ENCODE results near the gene UBE2H.

The UBE2H gene

GRCh38 chr7:129887865-129888264 lies 64.9 kb downstream of the UBE2H start:
- Histone ChIP-seq H2AK5ac (ENCODE audit: low read depth, low read length) (no peak overlapping the region), H3K27ac (replicated peaks; ENCODE audit: low read length) (no peak overlapping the region)

GRCh38 chr7:129886818-129887186 lies 66.0 kb downstream of the UBE2H start:
- H4K91ac ChIP-seq (ENCODE audit: low read depth, low read length, poor library complexity): no peak overlapping the region
- no peak overlapping the region for H4K8ac ChIP-seq (ENCODE audit: low read depth, low read length)
- no peak overlapping the region for H2BK12ac ChIP-seq (ENCODE audit: low read length)
- no peak overlapping the region for H2BK15ac ChIP-seq (ENCODE audit: low read length)
- no peaks in the 10 kb centered on the region for H3K79me1 ChIP-seq (ENCODE audit: low read depth, low read length)
- no peak overlapping the region for H3K18ac ChIP-seq (ENCODE audit: low read length)
- H3K4me3 ChIP-seq (ENCODE audit: low read length in 2 of 2): no peak overlapping the region
- no peak overlapping the region for H3K4ac ChIP-seq (ENCODE audit: low read length)
- no peak for DNase-seq (ENCODE audit: low spot score)
- no peak overlapping the region for H3K14ac ChIP-seq (ENCODE audit: low read length)
- H3K27me3 ChIP-seq (ENCODE audit: control insufficient read depth in 3 of 3, insufficient read depth in 3 of 3, low read depth in 1 of 3, low read length in 3 of 3): no peaks in the 10 kb centered on the region
- H2BK5ac ChIP-seq (ENCODE audit: low read length): no peak overlapping the region
- H3K9me3 ChIP-seq (replicated peaks in 1 of 2; ENCODE audit: control insufficient read depth in 2 of 2, insufficient read depth in 1 of 2, low read depth in 1 of 2, low read length in 2 of 2): no peaks in the 10 kb centered on the region
- H3K23ac ChIP-seq (ENCODE audit: low read depth, low read length, poor library complexity): no peak overlapping the region
- WGBS, 2 donors (ENCODE audit: extremely low coverage in 2 of 2, insufficient read length in 2 of 2, insufficient replicate concordance in 1 of 2): no CpG with 5 or more reads among the region's 3 CpGs
- no peak overlapping the region for H3K9ac ChIP-seq (ENCODE audit: low read depth, low read length, poor library complexity)
- H3K4me1 ChIP-seq (ENCODE audit: control insufficient read depth in 2 of 2, insufficient read depth in 1 of 2, low read depth in 1 of 2, low read length in 2 of 2): no peaks in the 10 kb centered on the region
- no peak overlapping the region for H3K27ac ChIP-seq (replicated peaks; ENCODE audit: low read length)
- no peak overlapping the region for H2AK5ac ChIP-seq (ENCODE audit: low read depth, low read length)
- no peak overlapping the region for H3K4me2 ChIP-seq (ENCODE audit: insufficient read depth, low read length, poor library complexity, severe bottlenecking)
- H2AFZ ChIP-seq (ENCODE audit: low read length): no peak overlapping the region
- peaks cover 2 to 16% of the 10 kb centered on the region in 2 donors for H3K36me3 ChIP-seq (replicated peaks in 1 of 2; ENCODE audit: control insufficient read depth in 2 of 2, insufficient read depth in 2 of 2, low read length in 2 of 2)
- H2BK120ac ChIP-seq (ENCODE audit: low read depth, low read length): no peak overlapping the region

More at GRCh38 chr7:129887865-129888264, 64.9 kb downstream of the UBE2H start:
- H3K36me3 ChIP-seq (replicated peaks in 1 of 2; ENCODE audit: control insufficient read depth in 2 of 2, insufficient read depth in 2 of 2, low read length in 2 of 2): peaks cover 2 to 16% of the 10 kb centered on the region in 2 donors
- no peak overlapping the region for H3K4ac ChIP-seq (ENCODE audit: low read length)
- no peaks in the 10 kb centered on the region for H3K79me1 ChIP-seq (ENCODE audit: low read depth, low read length)
- no peak overlapping the region for H2AFZ ChIP-seq (ENCODE audit: low read length)
- H3K4me3 ChIP-seq (ENCODE audit: low read length in 2 of 2): no peak overlapping the region
- no peak overlapping the region for H4K8ac ChIP-seq (ENCODE audit: low read depth, low read length)
- no peaks in the 10 kb centered on the region for H3K9me3 ChIP-seq (replicated peaks in 1 of 2; ENCODE audit: control insufficient read depth in 2 of 2, insufficient read depth in 1 of 2, low read depth in 1 of 2, low read length in 2 of 2)
- no peaks in the 10 kb centered on the region for H3K27me3 ChIP-seq (ENCODE audit: control insufficient read depth in 3 of 3, insufficient read depth in 3 of 3, low read depth in 1 of 3, low read length in 3 of 3)
- no peak overlapping the region for H2BK5ac ChIP-seq (ENCODE audit: low read length)
- no peaks in the 10 kb centered on the region for H3K4me1 ChIP-seq (ENCODE audit: control insufficient read depth in 2 of 2, insufficient read depth in 1 of 2, low read depth in 1 of 2, low read length in 2 of 2)
- no peak overlapping the region for H3K9ac ChIP-seq (ENCODE audit: low read depth, low read length, poor library complexity)
- H4K91ac ChIP-seq (ENCODE audit: low read depth, low read length, poor library complexity): no peak overlapping the region
- H3K4me2 ChIP-seq (ENCODE audit: insufficient read depth, low read length, poor library complexity, severe bottlenecking): no peak overlapping the region
- no peak overlapping the region for H3K18ac ChIP-seq (ENCODE audit: low read length)
- H2BK15ac ChIP-seq (ENCODE audit: low read length): no peak overlapping the region
- no CpG with 5 or more reads among the region's 1 CpG for WGBS, 2 donors (ENCODE audit: extremely low coverage in 2 of 2, insufficient read length in 2 of 2, insufficient replicate concordance in 1 of 2)
- H2BK12ac ChIP-seq (ENCODE audit: low read length): no peak overlapping the region
- DNase-seq (ENCODE audit: low spot score): no peak
- H2BK120ac ChIP-seq (ENCODE audit: low read depth, low read length): no peak overlapping the region
- no peak overlapping the region for H3K14ac ChIP-seq (ENCODE audit: low read length)
- no peak overlapping the region for H3K23ac ChIP-seq (ENCODE audit: low read depth, low read length, poor library complexity)

GRCh38 chr7:129886167-129886817 lies 66.5 kb downstream of the UBE2H start:
- Histone ChIP-seq H3K4me1 (ENCODE audit: control insufficient read depth in 2 of 2, insufficient read depth in 1 of 2, low read depth in 1 of 2, low read length in 2 of 2) (no peaks in the 10 kb centered on the region), H3K27me3 (ENCODE audit: control insufficient read depth in 3 of 3, insufficient read depth in 3 of 3, low read depth in 1 of 3, low read length in 3 of 3) (no peaks in the 10 kb centered on the region), H3K4ac (ENCODE audit: low read length) (no peak overlapping the region), H3K79me1 (ENCODE audit: low read depth, low read length) (no peaks in the 10 kb centered on the region), H2BK120ac (ENCODE audit: low read depth, low read length) (no peak overlapping the region), H3K9ac (ENCODE audit: low read depth, low read length, poor library complexity) (no peak overlapping the region), H3K23ac (ENCODE audit: low read depth, low read length, poor library complexity) (no peak overlapping the region), H2AFZ (ENCODE audit: low read length) (no peak overlapping the region), H2BK12ac (ENCODE audit: low read length) (no peak overlapping the region), H3K27ac (replicated peaks; ENCODE audit: low read length) (no peak overlapping the region), H3K4me3 (ENCODE audit: low read length in 2 of 2) (no peak overlapping the region), H3K14ac (ENCODE audit: low read length) (no peak overlapping the region), H3K4me2 (ENCODE audit: insufficient read depth, low read length, poor library complexity, severe bottlenecking) (no peak overlapping the region), H3K18ac (ENCODE audit: low read length) (no peak overlapping the region), H2AK5ac (ENCODE audit: low read depth, low read length) (no peak overlapping the region), H2BK5ac (ENCODE audit: low read length) (no peak overlapping the region), H2BK15ac (ENCODE audit: low read length) (no peak overlapping the region), H3K9me3 (replicated peaks in 1 of 2; ENCODE audit: control insufficient read depth in 2 of 2, insufficient read depth in 1 of 2, low read depth in 1 of 2, low read length in 2 of 2) (no peaks in the 10 kb centered on the region), H4K8ac (ENCODE audit: low read depth, low read length) (no peak overlapping the region), H3K36me3 (replicated peaks in 1 of 2; ENCODE audit: control insufficient read depth in 2 of 2, insufficient read depth in 2 of 2, low read length in 2 of 2) (peaks cover 2 to 16% of the 10 kb centered on the region in 2 donors), H4K91ac (ENCODE audit: low read depth, low read length, poor library complexity) (no peak overlapping the region)
- whole genome bisulfite sequencing, 2 donors (ENCODE audit: extremely low coverage in 2 of 2, insufficient read length in 2 of 2, insufficient replicate concordance in 1 of 2): no CpG with 5 or more reads among the region's 3 CpGs
- no peak for DNase-seq (ENCODE audit: low spot score)

- Histone ChIP-seq H3K27ac (replicated peaks; ENCODE audit: low read length) (no peak overlapping the region), H3K27me3 (ENCODE audit: control insufficient read depth in 3 of 3, insufficient read depth in 3 of 3, low read depth in 1 of 3, low read length in 3 of 3) (no peaks in the 10 kb centered on the region), H3K14ac (ENCODE audit: low read length) (no peak overlapping the region)
Measured at GRCh38 chr7:129884495-129884894, 68.3 kb downstream of the UBE2H start.

More at GRCh38 chr7:129884495-129884894, 68.3 kb downstream of the UBE2H start:
- no peak overlapping the region for H3K9ac ChIP-seq (ENCODE audit: low read depth, low read length, poor library complexity)
- H3K36me3 ChIP-seq (replicated peaks in 1 of 2; ENCODE audit: control insufficient read depth in 2 of 2, insufficient read depth in 2 of 2, low read length in 2 of 2): peaks cover 2 to 27% of the 10 kb centered on the region in 2 donors
- H2BK120ac ChIP-seq (ENCODE audit: low read depth, low read length): no peak overlapping the region
- H2BK15ac ChIP-seq (ENCODE audit: low read length): no peak overlapping the region
- H2BK12ac ChIP-seq (ENCODE audit: low read length): no peak overlapping the region
- no CpG with 5 or more reads among the region's 5 CpGs for WGBS, 2 donors (ENCODE audit: extremely low coverage in 2 of 2, insufficient read length in 2 of 2, insufficient replicate concordance in 1 of 2)
- no peak overlapping the region for H3K4ac ChIP-seq (ENCODE audit: low read length)
- no peaks in the 10 kb centered on the region for H3K4me1 ChIP-seq (ENCODE audit: control insufficient read depth in 2 of 2, insufficient read depth in 1 of 2, low read depth in 1 of 2, low read length in 2 of 2)
- no peak for DNase-seq (ENCODE audit: low spot score)
- no peak overlapping the region for H4K91ac ChIP-seq (ENCODE audit: low read depth, low read length, poor library complexity)
- no peak overlapping the region for H3K23ac ChIP-seq (ENCODE audit: low read depth, low read length, poor library complexity)
- H2BK5ac ChIP-seq (ENCODE audit: low read length): no peak overlapping the region
- no peak overlapping the region for H2AK5ac ChIP-seq (ENCODE audit: low read depth, low read length)
- no peak overlapping the region for H3K4me2 ChIP-seq (ENCODE audit: insufficient read depth, low read length, poor library complexity, severe bottlenecking)
- no peak overlapping the region for H3K18ac ChIP-seq (ENCODE audit: low read length)
- H2AFZ ChIP-seq (ENCODE audit: low read length): no peak overlapping the region
- H4K8ac ChIP-seq (ENCODE audit: low read depth, low read length): no peak overlapping the region
- no peaks in the 10 kb centered on the region for H3K9me3 ChIP-seq (replicated peaks in 1 of 2; ENCODE audit: control insufficient read depth in 2 of 2, insufficient read depth in 1 of 2, low read depth in 1 of 2, low read length in 2 of 2)
- no peak overlapping the region for H3K4me3 ChIP-seq (ENCODE audit: low read length in 2 of 2)
- H3K79me1 ChIP-seq (ENCODE audit: low read depth, low read length): no peaks in the 10 kb centered on the region

All from neuronal stem cell (in vitro differentiated cells).